Measurements from ENCODE around the gene CDC6. TPM values are rescaled to one million over a fixed set of nuclear protein-coding genes. Genes with fewer than 3 reads are reported as not detected.

CDC6 gene
- total RNA-seq, 6 donors from 2014 or later, result 1.1 to 5.1 (median 2.3) TPM

- DNase-seq (no peak), ATAC-seq (ENCODE audit: low FRiP score in 2 of 2) (no peak)
- Histone ChIP-seq H3K27ac (peak overlapping the region; percentile 68 to 89 (median 81)), H3K36me3 (no peaks in the 10 kb centered on the region), H3K4me3 (no peak overlapping the region), H3K4me1 (peaks cover 62 to 77% (median 69%) of the 10 kb centered on the region in 4 donors), H3K27me3 (no peaks in the 10 kb centered on the region), H3K9me3 (no peaks in the 10 kb centered on the region)
- WGBS, 2 donors, result 38 to 50% methylated on average over 2 of the region's 2 CpGs
- TF ChIP-seq POLR2AphosphoS5 (IDR thresholded peaks at IDR 0.05) (no peak), POLR2A (IDR thresholded peaks at IDR 0.05) (no peak), EP300 (IDR thresholded peaks at IDR 0.05) (no peak)
- TF ChIP-seq, protein P1, sequence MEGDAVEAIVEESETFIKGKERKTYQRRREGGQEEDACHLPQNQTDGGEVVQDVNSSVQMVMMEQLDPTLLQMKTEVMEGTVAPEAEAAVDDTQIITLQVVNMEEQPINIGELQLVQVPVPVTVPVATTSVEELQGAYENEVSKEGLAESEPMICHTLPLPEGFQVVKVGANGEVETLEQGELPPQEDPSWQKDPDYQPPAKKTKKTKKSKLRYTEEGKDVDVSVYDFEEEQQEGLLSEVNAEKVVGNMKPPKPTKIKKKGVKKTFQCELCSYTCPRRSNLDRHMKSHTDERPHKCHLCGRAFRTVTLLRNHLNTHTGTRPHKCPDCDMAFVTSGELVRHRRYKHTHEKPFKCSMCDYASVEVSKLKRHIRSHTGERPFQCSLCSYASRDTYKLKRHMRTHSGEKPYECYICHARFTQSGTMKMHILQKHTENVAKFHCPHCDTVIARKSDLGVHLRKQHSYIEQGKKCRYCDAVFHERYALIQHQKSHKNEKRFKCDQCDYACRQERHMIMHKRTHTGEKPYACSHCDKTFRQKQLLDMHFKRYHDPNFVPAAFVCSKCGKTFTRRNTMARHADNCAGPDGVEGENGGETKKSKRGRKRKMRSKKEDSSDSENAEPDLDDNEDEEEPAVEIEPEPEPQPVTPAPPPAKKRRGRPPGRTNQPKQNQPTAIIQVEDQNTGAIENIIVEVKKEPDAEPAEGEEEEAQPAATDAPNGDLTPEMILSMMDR (IDR thresholded peaks at IDR 0.05), result no peak
These were observed 18.7 kb downstream of the CDC6 start for GRCh38 chr17:40306395-40306794.

- WGBS, 2 donors, result 42 to 58% methylated on average over 10 of the region's 10 CpGs
- Histone ChIP-seq H3K27me3 (no peaks in the 10 kb centered on the region), H3K4me3 (no peak overlapping the region), H3K4me1 (peaks cover 70 to 85% (median 77%) of the 10 kb centered on the region in 4 donors), H3K9me3 (no peaks in the 10 kb centered on the region), H3K36me3 (no peaks in the 10 kb centered on the region), H3K27ac (peak overlapping the region; percentile 68 to 89 (median 81))
- TF ChIP-seq, protein P1 (IDR thresholded peaks at IDR 0.05), result no peak
- TF ChIP-seq EP300 (IDR thresholded peaks at IDR 0.05) (no peak), POLR2A (IDR thresholded peaks at IDR 0.05) (no peak), POLR2AphosphoS5 (IDR thresholded peaks at IDR 0.05) (no peak)
- ATAC-seq (ENCODE audit: low FRiP score in 2 of 2), result no peak
- DNase-seq, result peak in 1 of 2 donors; percentile 72
These were observed 19.5 kb downstream of the CDC6 start for GRCh38 chr17:40307001-40307730.

DNA sequence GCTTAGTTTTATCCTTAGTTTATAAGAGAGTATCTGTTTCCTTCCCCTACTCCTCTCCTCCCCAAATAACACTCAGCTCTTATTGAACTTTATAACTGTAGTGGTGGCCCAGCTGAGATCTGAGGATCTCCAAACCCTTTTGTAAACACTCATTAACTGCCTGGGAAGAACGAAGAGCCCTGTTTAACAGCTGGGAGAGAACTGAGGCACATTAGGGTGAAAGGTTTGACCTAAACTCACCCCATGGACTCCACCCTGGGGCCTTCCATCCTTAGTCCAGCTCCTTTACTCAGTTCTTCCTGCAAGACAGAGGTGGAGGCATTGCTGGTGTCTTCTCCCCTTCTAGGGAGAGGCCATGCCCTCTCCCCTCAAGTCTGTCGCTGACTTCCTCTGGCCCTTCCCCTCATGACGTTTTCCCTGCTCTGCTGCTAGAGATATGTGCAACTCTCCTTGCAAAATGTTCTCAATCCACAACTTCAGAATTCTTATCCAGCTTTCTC, 20.1 kb downstream of the CDC6 start:
- Histone ChIP-seq H3K9me3 (no peaks in the 10 kb centered on the region), H3K27ac (peak overlapping the region; percentile 68 to 89 (median 81)), H3K4me3 (no peak overlapping the region), H3K4me1 (peaks cover 76 to 91% (median 83%) of the 10 kb centered on the region in 4 donors), H3K36me3 (no peaks in the 10 kb centered on the region), H3K27me3 (no peaks in the 10 kb centered on the region)
- TF ChIP-seq POLR2AphosphoS5 (IDR thresholded peaks at IDR 0.05) (peak; percentile 18 to 42), EP300 (IDR thresholded peaks at IDR 0.05) (no peak), POLR2A (IDR thresholded peaks at IDR 0.05) (no peak)
- TF ChIP-seq, protein P1 (IDR thresholded peaks at IDR 0.05), result no peak
- peak in 1 of 2 donors; percentile 37 for ATAC-seq (ENCODE audit: low FRiP score in 2 of 2)
- DNase-seq, result peak in 1 of 2 donors; percentile 71
- 12 to 18% methylated on average over 3 of the region's 3 CpGs for WGBS, 2 donors

DNA sequence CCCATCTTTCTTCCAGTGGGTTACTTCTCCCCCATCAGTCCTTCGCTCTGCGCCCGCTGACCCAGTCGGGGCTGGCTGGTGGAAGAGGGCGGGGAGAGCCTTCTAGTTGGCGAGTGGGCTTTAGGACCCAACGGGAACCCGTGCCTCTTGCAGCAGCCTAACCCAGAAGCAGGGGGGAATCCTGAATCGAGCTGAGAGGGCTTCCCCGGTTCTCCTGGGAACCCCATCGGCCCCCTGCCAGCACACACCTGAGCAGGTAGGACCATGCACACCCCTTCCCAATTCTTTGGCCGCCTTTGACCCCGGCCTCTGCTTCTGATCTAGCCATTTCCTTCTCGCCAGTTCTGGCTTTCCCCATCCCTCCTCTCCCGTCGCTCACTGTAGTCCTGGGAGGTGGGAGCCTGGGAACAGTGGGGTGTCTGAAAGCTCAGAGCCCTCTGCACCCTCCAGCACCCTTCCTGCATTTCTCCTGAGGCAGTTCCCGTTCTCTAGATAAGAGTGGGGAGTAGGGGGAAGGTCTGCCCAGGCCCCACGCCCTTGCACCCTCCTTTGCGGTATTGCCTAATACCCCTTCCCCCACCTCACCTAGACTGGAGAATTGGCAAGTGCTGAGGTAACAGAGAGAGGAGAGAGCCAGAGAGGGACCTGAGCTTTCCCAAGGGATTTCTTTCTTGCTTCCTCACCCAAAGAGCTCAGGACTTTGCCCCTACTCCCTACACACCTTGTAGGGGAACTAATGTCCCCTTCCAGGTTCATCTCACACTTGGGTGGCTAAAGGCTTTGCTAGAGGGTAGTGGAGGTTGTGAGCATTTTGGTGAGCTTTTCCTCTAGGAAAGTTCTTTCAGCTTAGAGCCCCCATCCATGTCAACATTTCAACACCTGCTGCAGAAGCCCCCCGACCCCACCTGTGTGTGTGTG, 21.6 kb downstream of the CDC6 start, which contains the start of gene RARA:
Gene RARA, plus strand, starts transcription at position 150 of the 918 bp plus-strand sequence. CDS start 22,039 bp downstream, outside the sequence.
- Histone ChIP-seq H3K36me3 (no peaks in the 10 kb centered on the region), H3K9me3 (no peaks in the 10 kb centered on the region), H3K4me1 (peaks cover 79 to 91% (median 83%) of the 10 kb centered on the region in 4 donors), H3K27me3 (no peaks in the 10 kb centered on the region), H3K4me3 (peak within 1 kb of the TSS; percentile 19 to 53 (median 42)), H3K27ac (peak within 1 kb of the TSS; percentile 69 to 89 (median 81))
- ATAC-seq (ENCODE audit: low FRiP score in 2 of 2), result peak; percentile 44 to 72
- TF ChIP-seq POLR2A (IDR thresholded peaks at IDR 0.05) (peak in 1 of 4 donors; percentile 56), POLR2AphosphoS5 (IDR thresholded peaks at IDR 0.05) (peak in 1 of 2 donors; percentile 24), EP300 (IDR thresholded peaks at IDR 0.05) (no peak)
- TF ChIP-seq, protein P1 (IDR thresholded peaks at IDR 0.05), result no peak
- WGBS, 2 donors, result 11 to 14% methylated on average over 12 to 20 of the region's 20 CpGs
- peak in 1 of 2 donors; percentile 85 for DNase-seq
